Natural killer cell treated with Interleukin-12 subunit alpha and Interleukin-12 subunit beta and Interleukin-15 and Interleukin-18, amount 100 ng/mL, for 72 hours (primary cell): Measurements from ENCODE around the gene DNASE1L1. TPM values are rescaled to one million over a fixed set of nuclear protein-coding genes. Genes with fewer than 3 reads are reported as not detected.
A peak's percentile ranks its signal among the peaks of the same experiment; 100 is the strongest.
"Not testable (repeated sequence)": the region's sequence is repeated elsewhere in the genome, so short reads cannot be mapped to it uniquely, and the experiment has no call there.

Experiments
- ATAC-seq, 2 donors: fragments of 150-1000 bp; cut with Tn5 transposase in 1 of 2; sonication (Bioruptor Pico), chemical (Tn5 transposase) in 1 of 2; 2 replicates each; pipeline ENCODE4 v1.10.0; 2021
- DNase-seq: peaks from one replicate; pipeline ENCODE4 v3.0.0; 2022; ENCODE audit warnings: low spot score
- H3K27ac Mint-ChIP-seq, 2 donors: 1 replicate in 1 of 2; 2 replicates in 1 of 2; pipeline ENCODE4 v1.8.0; 2022; ENCODE audit warnings: mixed read lengths in 2 of 2, mild to moderate bottlenecking in 1 of 2, moderate library complexity in 1 of 2
- H3K27me3 Mint-ChIP-seq, 2 donors: 1 replicate in 1 of 2; 2 replicates in 1 of 2; pipeline ENCODE4 v1.8.0; 2022; ENCODE audit warnings: mixed read lengths in 2 of 2
- H3K36me3 Mint-ChIP-seq: one replicate; pipeline ENCODE4 v1.8.0; 2022; ENCODE audit warnings: mixed read lengths
- H3K4me1 Mint-ChIP-seq, 2 donors: 1 replicate in 1 of 2; 2 replicates in 1 of 2; pipeline ENCODE4 v1.8.0; 2022; ENCODE audit warnings: low read depth in 2 of 2, mixed read lengths in 2 of 2, mild to moderate bottlenecking in 1 of 2
- H3K4me3 Mint-ChIP-seq: one replicate; pipeline ENCODE4 v1.8.0; 2022; ENCODE audit warnings: mixed read lengths
- H3K9me3 Mint-ChIP-seq: 2 replicates; pipeline ENCODE4 v1.8.0; 2022; ENCODE audit warnings: mixed read lengths
- total RNA-seq, 2 donors: library from RNA; stranded (reverse); gene quantifications; one replicate each; pipeline ENCODE4 v1.2.3, GENCODE V29; 2022

Gene DNASE1L1
- total RNA-seq, 2 donors from 2014 or later: 12.4 to 14.6 TPM

DNA sequence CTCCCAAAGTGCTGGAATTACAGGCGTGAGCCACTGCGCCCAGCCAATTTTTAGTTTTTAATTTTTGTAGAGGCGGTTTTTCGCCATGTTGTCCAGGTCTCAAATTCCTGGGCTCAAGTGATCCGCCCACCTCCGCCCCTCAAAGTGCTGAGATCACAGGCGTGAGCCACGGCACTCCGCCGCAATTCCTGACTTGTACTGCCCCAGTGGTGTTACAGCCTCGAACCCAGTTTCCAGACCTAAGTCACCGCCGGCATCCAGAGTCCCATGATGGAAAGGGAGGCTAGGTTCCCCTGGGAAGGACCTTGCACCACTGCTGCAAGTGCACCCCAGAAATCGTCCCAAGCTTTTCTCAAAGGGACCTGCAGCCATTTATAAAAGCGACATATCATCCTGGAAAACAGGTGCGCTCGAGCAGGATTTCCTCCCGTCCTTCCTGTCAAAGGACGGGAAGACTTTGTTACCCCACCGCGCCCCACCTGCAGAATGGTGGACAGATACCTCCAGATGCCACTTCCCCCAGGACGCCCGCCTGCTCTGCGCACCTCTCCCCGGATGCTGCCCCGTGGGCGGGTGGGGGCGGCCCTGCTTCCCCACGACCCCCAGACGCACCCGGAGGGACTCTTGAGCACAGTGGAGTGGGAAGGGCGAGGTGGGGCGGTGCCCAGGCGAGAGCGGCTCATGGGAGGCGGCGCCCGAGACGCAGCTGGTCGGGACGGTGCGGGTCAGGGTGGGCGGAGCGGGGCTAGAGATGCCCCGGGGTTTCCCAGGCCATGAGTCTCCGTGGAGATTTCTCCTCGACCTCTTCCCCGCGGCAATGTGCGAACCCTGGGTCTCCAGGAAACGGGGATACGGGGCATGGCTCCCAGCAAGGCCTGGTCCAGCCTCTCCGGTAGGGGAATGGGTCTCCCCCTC is 11.8 kb downstream of the DNASE1L1 start:
- DNase-seq (peak; percentile 86), ATAC-seq (peak; percentile 77 to 81)
- H3K4me3 Mint-ChIP-seq: peak overlapping the region; percentile 96
- H3K27me3 Mint-ChIP-seq: no peaks in the 10 kb centered on the region
- peaks cover 8 to 21% of the 10 kb centered on the region in 2 donors for H3K4me1 Mint-ChIP-seq
- H3K9me3 Mint-ChIP-seq: no peaks in the 10 kb centered on the region
- peak overlapping the region; percentile 96 to 98 for H3K27ac Mint-ChIP-seq
- H3K36me3 Mint-ChIP-seq: peaks cover 16% of the 10 kb centered on the region

DNA sequence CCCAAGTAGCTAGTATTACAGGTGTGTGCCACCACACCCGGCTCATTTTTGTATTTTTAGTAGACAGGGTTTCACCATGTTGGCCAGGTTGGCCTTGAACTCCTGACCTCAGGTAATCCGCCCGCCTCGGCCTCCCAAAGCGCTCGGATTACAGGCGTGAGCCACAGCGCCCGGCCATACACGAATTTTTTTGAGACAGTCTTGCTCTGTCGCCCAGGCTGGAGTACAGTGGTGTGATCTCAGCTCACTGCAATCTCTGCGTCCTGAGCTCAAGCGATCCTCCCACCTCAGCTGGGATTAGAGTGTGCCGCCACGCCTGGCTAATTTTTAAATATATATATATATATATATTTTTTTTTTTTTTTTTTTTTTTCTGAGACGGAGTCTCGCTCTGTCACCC is 12.7 kb downstream of the DNASE1L1 start:
- H3K4me3 Mint-ChIP-seq, H3K9me3 Mint-ChIP-seq, ATAC-seq, H3K27ac Mint-ChIP-seq, DNase-seq, H3K27me3 Mint-ChIP-seq: not testable (repeated sequence)
- Mint-ChIP-seq H3K36me3 (peaks cover 16% of the 10 kb centered on the region), H3K4me1 (peaks cover 8 to 21% of the 10 kb centered on the region in 2 donors)

DNA sequence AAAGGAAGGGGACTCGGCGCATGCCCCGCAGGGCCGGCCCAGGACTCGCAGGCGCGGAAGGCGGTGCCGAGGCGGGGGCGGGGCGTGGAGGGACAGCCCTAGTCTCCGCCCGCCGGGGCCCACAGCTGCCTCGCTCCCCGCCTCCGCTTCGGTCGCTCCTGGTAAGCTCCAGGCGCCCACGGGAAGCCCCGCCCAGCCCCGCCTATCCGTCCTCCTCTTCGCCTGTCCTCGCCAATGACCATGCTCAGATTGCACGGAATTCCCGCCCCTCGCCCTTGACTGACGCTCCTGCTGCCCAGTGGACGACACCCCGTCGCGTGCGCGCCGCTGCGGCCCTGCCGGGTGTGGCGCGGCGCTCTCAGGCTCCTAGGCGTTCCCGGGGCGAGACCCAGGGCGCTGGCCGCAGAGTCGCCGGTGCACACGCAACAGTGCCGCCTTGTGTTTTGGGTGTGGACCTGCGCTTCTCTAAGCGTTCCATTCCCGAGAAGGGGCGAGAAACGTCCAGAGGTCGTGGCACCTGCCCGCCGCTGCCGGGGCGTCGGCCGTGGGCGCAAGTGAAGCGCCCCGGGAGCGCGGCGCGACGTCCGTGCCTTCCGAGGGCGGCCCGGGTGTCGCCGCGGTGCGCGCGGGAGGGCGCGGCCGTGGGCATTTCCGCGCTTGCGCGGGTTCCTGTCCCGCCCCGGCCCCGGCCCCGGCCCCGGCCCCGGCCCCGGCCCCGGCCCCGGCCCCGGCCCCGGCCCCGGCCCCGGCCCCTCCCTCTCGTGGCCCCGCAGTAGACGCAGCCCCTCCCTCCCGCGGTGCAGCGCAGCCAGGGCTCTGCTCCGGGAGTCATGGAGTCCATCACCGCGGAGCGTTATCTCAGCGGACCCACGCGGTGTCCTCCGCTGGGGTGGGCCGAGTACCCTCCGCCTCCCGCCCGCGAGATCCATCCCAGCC is 19.0 kb downstream of the DNASE1L1 start:
- H3K4me3 Mint-ChIP-seq, H3K27ac Mint-ChIP-seq, DNase-seq, H3K9me3 Mint-ChIP-seq, H3K36me3 Mint-ChIP-seq, H3K27me3 Mint-ChIP-seq, H3K4me1 Mint-ChIP-seq: not testable (repeated sequence)
- ATAC-seq: peak; percentile 85 to 88

DNA sequence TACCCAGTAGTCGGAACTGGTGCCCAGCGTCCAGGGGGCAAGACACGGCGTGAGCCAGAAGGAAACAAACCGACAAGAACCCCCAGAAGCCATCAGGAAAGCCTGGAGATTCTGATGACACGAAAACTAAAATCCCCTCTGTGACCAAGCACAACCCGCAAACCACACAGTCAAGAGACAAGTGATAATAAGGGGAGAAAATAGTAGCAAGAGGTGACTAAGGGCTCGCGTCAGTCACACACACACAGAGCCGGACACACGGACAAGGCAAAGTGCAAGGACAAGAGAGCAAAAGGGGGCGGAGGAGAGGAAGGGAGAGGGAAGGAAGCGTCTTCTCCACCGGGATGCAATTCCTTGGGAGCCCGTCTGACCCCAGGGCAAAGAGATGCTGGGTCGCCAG is 20.4 kb downstream of the DNASE1L1 start:
- H3K36me3 Mint-ChIP-seq, H3K4me3 Mint-ChIP-seq, H3K4me1 Mint-ChIP-seq, DNase-seq, H3K9me3 Mint-ChIP-seq, H3K27ac Mint-ChIP-seq, H3K27me3 Mint-ChIP-seq: not testable (repeated sequence)
- ATAC-seq: peak; percentile 53 to 66

DNA sequence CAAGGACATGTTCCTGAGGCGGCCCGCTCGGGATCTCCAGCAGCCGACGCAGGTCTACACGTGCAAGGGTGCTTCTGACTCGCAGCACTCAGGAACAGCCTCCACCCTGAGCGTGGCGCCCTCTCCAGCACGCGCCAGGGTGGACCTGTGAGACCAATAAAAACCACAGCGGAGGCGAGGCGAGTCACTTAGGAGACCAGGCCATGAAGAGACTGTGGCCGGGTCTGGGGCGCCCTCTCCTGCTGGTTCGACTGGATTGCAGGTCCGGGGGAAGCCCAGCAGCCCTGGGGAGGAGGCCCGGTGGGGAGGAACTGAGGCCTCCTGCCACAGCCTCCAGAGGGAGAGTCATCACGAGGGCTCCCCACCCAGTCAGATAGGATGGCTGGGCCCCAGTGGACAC is 21.0 kb downstream of the DNASE1L1 start:
- ATAC-seq: peak; percentile 64 to 71
- not testable (repeated sequence) for H3K36me3 Mint-ChIP-seq, H3K27me3 Mint-ChIP-seq, H3K4me3 Mint-ChIP-seq, H3K27ac Mint-ChIP-seq, H3K9me3 Mint-ChIP-seq, DNase-seq
- H3K4me1 Mint-ChIP-seq: peaks cover 0 to 10% of the 10 kb centered on the region in 2 donors

DNA sequence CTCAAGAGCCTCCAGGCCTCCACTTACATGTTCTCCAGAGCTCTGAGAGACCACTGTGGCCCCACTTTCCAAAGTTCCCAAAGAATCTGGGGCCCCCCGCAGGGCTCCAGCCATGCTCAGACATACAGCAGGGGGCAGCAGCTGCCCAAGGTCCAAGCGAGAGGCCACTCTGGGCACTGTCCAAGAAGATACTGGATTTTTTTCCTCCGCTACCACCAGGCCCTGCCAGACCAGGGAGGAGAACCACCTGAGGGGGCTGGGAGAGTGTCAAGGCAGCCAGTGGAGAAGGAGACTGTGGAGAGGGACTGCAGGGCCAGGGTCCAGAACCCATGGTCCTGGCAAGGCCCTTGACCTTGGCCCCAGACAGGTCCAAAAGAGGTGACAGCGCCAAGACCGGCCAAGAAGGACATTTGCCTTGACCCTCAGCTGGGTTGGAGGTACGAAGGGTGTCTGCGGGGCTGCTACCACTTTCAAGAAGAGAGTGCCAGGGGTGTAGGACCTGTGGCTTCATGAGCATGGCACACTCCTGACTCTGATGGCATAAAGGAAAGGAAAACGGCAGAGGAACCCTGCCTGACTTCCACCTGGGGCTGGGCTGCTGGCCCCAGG is 24.7 kb downstream of the DNASE1L1 start:
- H3K36me3 Mint-ChIP-seq: no peaks in the 10 kb centered on the region
- H3K4me3 Mint-ChIP-seq: no peak overlapping the region
- no peak overlapping the region for H3K27ac Mint-ChIP-seq
- H3K4me1 Mint-ChIP-seq: peaks cover 5 to 24% of the 10 kb centered on the region in 2 donors
- H3K27me3 Mint-ChIP-seq: no peaks in the 10 kb centered on the region
- DNase-seq (no peak), ATAC-seq (no peak)
- H3K9me3 Mint-ChIP-seq: no peaks in the 10 kb centered on the region

DNA sequence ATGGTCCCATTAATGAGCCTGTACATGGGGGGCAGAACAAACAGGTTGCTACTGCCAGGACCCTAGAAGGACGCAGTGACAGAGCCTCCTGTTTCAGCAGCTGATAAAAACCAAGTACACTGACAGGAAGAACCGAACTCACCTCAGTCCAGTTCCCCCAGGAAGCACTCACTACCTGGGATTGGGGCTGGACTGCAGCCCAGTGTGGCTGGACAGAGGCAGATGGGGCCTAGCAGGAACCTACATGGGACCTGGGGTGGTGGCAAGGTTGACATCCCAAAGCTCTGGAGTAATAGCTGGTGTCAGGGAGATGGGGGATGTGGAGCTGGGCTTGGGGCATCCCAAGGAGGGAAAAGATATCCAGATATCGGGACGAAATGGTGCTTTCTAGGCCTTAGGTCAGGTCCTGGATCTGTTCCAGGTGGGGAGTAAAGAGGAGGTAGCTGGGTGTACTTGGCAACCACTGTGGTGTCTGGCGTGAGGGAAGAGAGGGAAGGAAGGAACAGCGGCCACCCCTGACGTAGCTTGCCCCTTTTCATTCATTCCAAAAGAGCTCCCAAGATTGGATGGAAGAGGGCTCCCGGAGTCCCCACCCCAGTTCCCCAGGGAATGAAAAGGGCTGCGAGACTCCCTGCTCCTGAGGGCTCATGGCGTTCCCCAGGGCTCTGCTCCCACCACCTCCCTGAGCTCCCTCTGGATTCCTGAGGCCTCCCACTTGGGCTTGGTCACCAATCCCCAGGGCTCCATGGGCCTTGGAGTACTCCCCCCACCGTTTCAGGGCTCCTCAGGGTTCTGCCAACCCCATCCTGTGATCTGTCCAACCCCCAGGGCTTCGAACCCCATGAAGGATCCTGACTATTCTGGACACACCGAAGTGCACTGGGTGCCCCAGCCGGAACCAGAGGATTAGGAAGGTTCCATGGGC is 25.4 kb downstream of the DNASE1L1 start:
- no peak overlapping the region for H3K27ac Mint-ChIP-seq

DNA sequence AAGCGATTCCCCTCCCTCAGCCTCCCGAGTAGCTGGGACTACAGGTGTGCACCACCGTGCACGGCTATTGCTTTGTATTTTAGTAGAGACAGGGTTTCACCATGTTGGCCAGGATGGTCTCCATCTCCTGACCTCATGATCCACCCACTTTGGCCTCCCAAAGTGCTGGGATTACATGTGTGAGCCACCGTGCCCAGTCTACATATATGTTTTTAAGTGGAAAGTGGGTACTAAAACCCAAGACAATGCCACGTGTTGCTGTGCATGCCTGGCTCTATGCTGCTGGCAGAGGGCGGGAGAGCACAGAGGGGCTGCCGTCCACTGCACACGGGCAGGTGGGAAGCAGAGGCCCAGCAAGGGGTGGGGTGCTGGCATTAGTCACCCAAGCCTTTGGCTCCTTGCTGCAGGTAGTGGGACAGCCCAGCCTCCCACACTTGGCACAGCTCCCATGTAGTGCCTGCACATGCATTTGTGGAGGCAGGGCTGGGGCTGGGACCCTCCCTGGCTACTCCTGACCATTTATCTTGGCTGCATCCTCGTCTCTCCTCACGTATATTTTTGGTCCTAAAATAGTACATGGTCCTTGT is 26.5 kb downstream of the DNASE1L1 start:
- Mint-ChIP-seq H3K27me3 (no peaks in the 10 kb centered on the region), H3K27ac (no peak overlapping the region), H3K4me1 (peaks cover 5 to 24% of the 10 kb centered on the region in 2 donors), H3K36me3 (no peaks in the 10 kb centered on the region), H3K9me3 (no peaks in the 10 kb centered on the region), H3K4me3 (no peak overlapping the region)
- DNase-seq (no peak), ATAC-seq (no peak)

More for the DNA sequence above, 25.4 kb downstream of the DNASE1L1 start:
- no peak for ATAC-seq
- Mint-ChIP-seq H3K27me3 (no peaks in the 10 kb centered on the region), H3K4me1 (peaks cover 5 to 24% of the 10 kb centered on the region in 2 donors), H3K9me3 (no peaks in the 10 kb centered on the region), H3K36me3 (no peaks in the 10 kb centered on the region), H3K4me3 (no peak overlapping the region)
- no peak for DNase-seq

DNA sequence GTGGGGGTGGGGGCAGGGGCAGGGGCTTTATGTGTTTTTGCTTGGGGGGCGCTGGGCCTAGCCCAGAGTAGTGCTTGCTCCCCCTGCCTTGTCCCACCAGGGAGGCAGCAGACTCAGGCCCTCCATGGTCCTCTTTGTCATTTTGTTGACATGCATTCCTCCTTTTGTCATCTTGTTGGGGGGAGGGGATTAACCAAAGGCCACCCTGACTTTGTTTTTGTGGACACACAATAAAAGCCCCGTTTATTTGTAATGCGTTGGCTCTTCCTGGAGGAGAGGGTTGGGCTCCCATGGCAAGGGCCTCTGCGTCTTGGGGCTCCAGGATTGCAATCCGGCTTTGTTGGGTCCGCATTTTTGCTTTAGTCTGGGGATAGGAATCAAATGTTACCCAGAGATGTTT is 27.8 kb downstream of the DNASE1L1 start:
- Mint-ChIP-seq H3K27ac (peak overlapping the region in 1 of 2 donors; percentile 86), H3K4me3 (peak overlapping the region; percentile 83), H3K4me1 (peaks cover 5 to 26% of the 10 kb centered on the region in 2 donors), H3K9me3 (no peaks in the 10 kb centered on the region), H3K36me3 (no peaks in the 10 kb centered on the region), H3K27me3 (no peaks in the 10 kb centered on the region)
- DNase-seq (no peak), ATAC-seq (no peak)

DNA sequence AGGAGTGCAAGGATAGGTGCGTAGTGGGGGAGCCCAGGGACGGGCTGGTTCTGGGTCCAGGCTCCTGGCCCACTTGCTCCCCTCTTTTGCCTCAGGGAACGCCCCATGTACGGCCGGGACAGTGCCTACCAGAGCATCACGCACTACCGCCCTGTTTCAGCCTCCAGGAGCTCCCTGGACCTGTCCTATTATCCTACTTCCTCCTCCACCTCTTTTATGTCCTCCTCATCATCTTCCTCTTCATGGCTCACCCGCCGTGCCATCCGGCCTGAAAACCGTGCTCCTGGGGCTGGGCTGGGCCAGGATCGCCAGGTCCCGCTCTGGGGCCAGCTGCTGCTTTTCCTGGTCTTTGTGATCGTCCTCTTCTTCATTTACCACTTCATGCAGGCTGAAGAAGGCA is 28.3 kb downstream of the DNASE1L1 start:
- ATAC-seq (no peak), DNase-seq (no peak)
- Mint-ChIP-seq H3K4me3 (peak overlapping the region; percentile 83), H3K4me1 (peaks cover 5 to 26% of the 10 kb centered on the region in 2 donors), H3K27ac (peak overlapping the region; percentile 79 to 86), H3K27me3 (no peaks in the 10 kb centered on the region), H3K36me3 (no peaks in the 10 kb centered on the region), H3K9me3 (no peaks in the 10 kb centered on the region)

DNA sequence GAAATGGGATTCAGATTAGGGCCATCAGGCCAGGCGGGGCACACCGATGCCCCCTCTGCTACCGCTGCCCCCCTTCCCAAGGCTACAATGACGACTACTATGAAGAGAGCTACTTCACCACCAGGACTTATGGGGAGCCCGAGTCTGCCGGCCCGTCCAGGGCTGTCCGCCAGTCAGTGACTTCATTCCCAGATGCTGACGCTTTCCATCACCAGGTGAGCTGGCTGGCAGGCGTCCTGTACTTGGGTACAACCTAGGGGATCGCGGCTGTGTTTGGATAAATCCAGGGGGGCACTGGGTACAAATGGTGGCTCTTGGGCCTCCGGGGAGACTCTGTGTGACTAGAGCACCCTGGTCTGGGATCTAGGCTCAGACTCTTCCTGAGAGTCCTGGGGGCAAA is 28.9 kb downstream of the DNASE1L1 start:
- no peak for ATAC-seq
- H3K27me3 Mint-ChIP-seq: no peaks in the 10 kb centered on the region
- no peak for DNase-seq
- H3K4me1 Mint-ChIP-seq: peaks cover 5 to 26% of the 10 kb centered on the region in 2 donors
- no peaks in the 10 kb centered on the region for H3K36me3 Mint-ChIP-seq
- H3K9me3 Mint-ChIP-seq: no peaks in the 10 kb centered on the region
- H3K27ac Mint-ChIP-seq: peak overlapping the region; percentile 79 to 86
- peak overlapping the region; percentile 83 for H3K4me3 Mint-ChIP-seq

DNA sequence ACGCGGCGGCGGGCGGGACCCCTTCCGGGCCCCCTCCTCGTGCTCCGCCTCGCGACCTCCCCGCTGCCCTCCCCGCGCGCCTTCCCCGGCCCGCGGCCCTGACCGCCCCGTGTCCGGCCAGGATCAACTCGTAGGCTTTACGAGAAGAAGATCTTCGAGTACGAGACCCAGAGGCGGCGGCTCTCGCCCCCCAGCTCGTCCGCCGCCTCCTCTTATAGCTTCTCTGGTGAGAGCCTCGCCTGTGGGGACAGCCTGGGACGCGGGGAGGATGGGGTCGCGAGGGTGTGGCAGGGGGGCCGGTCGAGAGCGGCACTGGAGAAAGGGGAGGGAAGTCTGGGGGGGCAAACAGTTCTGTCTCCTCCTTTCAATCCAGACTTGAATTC is 29.5 kb downstream of the DNASE1L1 start:
- Mint-ChIP-seq H3K27ac (peak overlapping the region; percentile 79 to 86), H3K4me1 (peaks cover 5 to 27% of the 10 kb centered on the region in 2 donors), H3K27me3 (no peaks in the 10 kb centered on the region), H3K9me3 (no peaks in the 10 kb centered on the region), H3K36me3 (no peaks in the 10 kb centered on the region), H3K4me3 (peak overlapping the region; percentile 83)
- ATAC-seq (no peak), DNase-seq (no peak)
